A549 (cell line): ENCODE results near the gene OR4F15. TPM values are rescaled to one million over a fixed set of nuclear protein-coding genes. Genes with fewer than 3 reads are reported as not detected.
"Not testable (repeated sequence)": the region's sequence is repeated elsewhere in the genome, so short reads cannot be mapped to it uniquely, and the experiment has no call there.

ENCODE experiments used
- ATAC-seq, 2 experiments: fragments of 200-7000 bp in 1 of 2; fragments of >200 bp in 1 of 2; cut with Nextera tagmentation in 1 of 2; cut with Tn5 transposase in 1 of 2; 3 replicates each; pipeline versions ENCODE4 v1.8.0 to v1.9.1; 2018 to 2020; ENCODE audit warnings: mild to moderate bottlenecking in 1 of 2, moderate library complexity in 1 of 2
- CTCF ChIA-PET: fragments of 300-600 bp; sonication (Branson Sonifier 250); formaldehyde crosslinking; extraction: SDS; loops from one replicate; lab custom pipeline; 2021; ENCODE audit warnings: antibody characterized with exemption, inconsistent platforms; lab: Yijun Ruan, JAX
- POLR2A ChIA-PET: fragments of 350-600 bp; formaldehyde crosslinking; extraction: SDS; loops from one replicate; lab custom pipeline; 2021; ENCODE audit warnings: antibody characterized with exemption, inconsistent platforms; lab: Yijun Ruan, JAX
- DNase-seq, 2 experiments: peaks; one replicate each; pipeline versions ENCODE4 v3.0.0 to v3.0.0-alpha.2; 2011 to 2016; ENCODE audit warnings: low read depth in 1 of 2, low spot score in 1 of 2
- FAIRE-seq: peaks from 2 replicates; lab custom pipeline; 2011; peaks lifted over from hg19 to GRCh38; lab: Jason Lieb, UNC
- H3K27ac ChIP-seq, 2 experiments: fragments of >200 bp; sonication (Bioruptor Twin); formaldehyde crosslinking; 3 replicates each; pipeline ENCODE4 v1.5.1; 2016 to 2017
- H3K4me1 ChIP-seq: fragments of >200 bp; sonication (Bioruptor Twin); formaldehyde crosslinking; 3 replicates; pipeline ENCODE4 v1.6.1; 2016
- H3K4me2 ChIP-seq: fragments of >200 bp; sonication (Bioruptor Twin); formaldehyde crosslinking; 3 replicates; pipeline ENCODE4 v1.6.1; 2016
- H3K4me3 ChIP-seq: fragments of >200 bp; sonication (Bioruptor Twin); formaldehyde crosslinking; 3 replicates; pipeline ENCODE4 v1.5.1; 2016
- H3K9me3 ChIP-seq: fragments of >200 bp; sonication (Bioruptor Twin); formaldehyde crosslinking; 3 replicates; pipeline ENCODE4 v1.6.1; 2016
- BHLHE40 ChIP-seq: IDR thresholded peaks from 2 replicates; pipeline ENCODE4 v1.6.1; 2012; ENCODE audit warnings: low read depth, low read length, inconsistent platforms
- CBX2 ChIP-seq: fragments of 200-600 bp; sonication (generic); IDR thresholded peaks from 2 replicates; pipeline ENCODE4 v1.6.1; 2016; ENCODE audit warnings: low read depth, mild to moderate bottlenecking, borderline replicate concordance
- CHD4 ChIP-seq: fragments of 200-600 bp; sonication (generic); IDR thresholded peaks from 2 replicates; pipeline ENCODE4 v1.6.1; 2016; ENCODE audit warnings: antibody characterized with exemption, mild to moderate bottlenecking, borderline replicate concordance
- EHMT2 ChIP-seq: fragments of 200-600 bp; sonication (generic); IDR thresholded peaks from 2 replicates; pipeline ENCODE4 v1.6.1; 2016; ENCODE audit warnings: antibody characterized with exemption, low read depth, mild to moderate bottlenecking, moderate library complexity
- EP300 ChIP-seq, 2 experiments: fragments of >200 bp; sonication (Bioruptor Twin); formaldehyde crosslinking; IDR thresholded peaks; 2 replicates in 1 of 2; 3 replicates in 1 of 2; pipeline ENCODE4 v1.6.1; 2016 to 2017
- FOSB ChIP-seq: fragments of 250-450 bp; sonication (Bioruptor Pico); IDR thresholded peaks from 2 replicates; pipeline ENCODE4 v1.5.0; 2020; ENCODE audit warnings: mild to moderate bottlenecking, moderate library complexity
- GATA3 ChIP-seq: IDR thresholded peaks from 2 replicates; pipeline ENCODE4 v1.6.1; 2012; ENCODE audit warnings: borderline replicate concordance
- HDAC2 ChIP-seq: fragments of 200-600 bp; sonication (generic); IDR thresholded peaks from 2 replicates; pipeline ENCODE4 v1.6.1; 2016
- HOXA7 ChIP-seq: fragments of 250-450 bp; sonication (Bioruptor Pico); IDR thresholded peaks from 2 replicates; pipeline ENCODE4 v1.5.0; 2020; ENCODE audit warnings: mild to moderate bottlenecking, moderate library complexity
- JUNB ChIP-seq: fragments of >200 bp; sonication (Bioruptor Twin); formaldehyde crosslinking; IDR thresholded peaks from 2 replicates; pipeline ENCODE4 v1.6.1; 2016
- KDM5A ChIP-seq: fragments of 200-600 bp; sonication (generic); IDR thresholded peaks from 2 replicates; pipeline ENCODE4 v1.6.1; 2016; ENCODE audit warnings: antibody characterized with exemption, mild to moderate bottlenecking
- MYC ChIP-seq: IDR thresholded peaks from 2 replicates; pipeline ENCODE4 v1.6.1; 2012; ENCODE audit warnings: mild to moderate bottlenecking, inconsistent platforms, low read length, improper control_type of control experiment, borderline replicate concordance
- NFE2L2 ChIP-seq: fragments of 150-350 bp; conservative IDR thresholded peaks from 2 replicates; pipeline ENCODE4 v1.6.1; 2014; ENCODE audit warnings: low read length
- NPAS2 ChIP-seq: fragments of 250-450 bp; sonication (Bioruptor Pico); IDR thresholded peaks from 2 replicates; pipeline ENCODE4 v1.8.0; 2022; ENCODE audit warnings: mild to moderate bottlenecking, moderate library complexity, borderline replicate concordance
- NR3C1 ChIP-seq: fragments of >200 bp; sonication (Bioruptor Twin); formaldehyde crosslinking; IDR thresholded peaks from 3 replicates; pipeline ENCODE4 v1.6.1; 2017
- PHF8 ChIP-seq: fragments of 200-600 bp; sonication (generic); IDR thresholded peaks from 2 replicates; pipeline ENCODE4 v1.6.1; 2016; ENCODE audit warnings: low read depth, mild to moderate bottlenecking, antibody characterized with exemption, moderate library complexity, borderline replicate concordance
- RAD21 ChIP-seq, 2 experiments: fragments of >200 bp in 1 of 2; sonication (Bioruptor Twin) in 1 of 2; formaldehyde crosslinking in 1 of 2; IDR thresholded peaks in 1 of 2; conservative IDR thresholded peaks in 1 of 2; 2 replicates in 1 of 2; 3 replicates in 1 of 2; pipeline ENCODE4 v1.6.1; 2012 to 2018; ENCODE audit warnings: inconsistent platforms in 1 of 2
- RARB ChIP-seq: fragments of 250-450 bp; sonication (Bioruptor Pico); IDR thresholded peaks from 2 replicates; pipeline ENCODE4 v1.8.0; 2021; ENCODE audit warnings: mild to moderate bottlenecking, moderate library complexity
- RCOR1 ChIP-seq: fragments of 150-350 bp; IDR thresholded peaks from 2 replicates; pipeline ENCODE4 v1.6.1; 2014; ENCODE audit warnings: antibody characterized with exemption, low read length, low read depth
- RNF2 ChIP-seq: fragments of 200-600 bp; sonication (generic); IDR thresholded peaks from 2 replicates; pipeline ENCODE4 v1.6.1; 2016; ENCODE audit warnings: low read depth, mild to moderate bottlenecking, antibody characterized with exemption, moderate library complexity, borderline replicate concordance
- SMC3 ChIP-seq: fragments of >200 bp; sonication (Bioruptor Twin); formaldehyde crosslinking; IDR thresholded peaks from 3 replicates; pipeline ENCODE4 v1.6.1; 2018; ENCODE audit warnings: inconsistent platforms
- SREBF2 ChIP-seq: fragments of 450-650 bp; IDR thresholded peaks from 2 replicates; pipeline ENCODE4 v1.6.1; 2014; ENCODE audit warnings: mild to moderate bottlenecking, moderate library complexity
- TFCP2L1 ChIP-seq: fragments of 250-450 bp; sonication (Bioruptor Pico); IDR thresholded peaks from 2 replicates; pipeline ENCODE4 v1.5.0; 2021; ENCODE audit warnings: mild to moderate bottlenecking
- TP53 ChIP-seq: fragments of 250-450 bp; sonication (Bioruptor Pico); IDR thresholded peaks from 2 replicates; pipeline ENCODE4 v1.5.0; 2021; ENCODE audit warnings: mild to moderate bottlenecking, moderate library complexity
- ZFP36 ChIP-seq: fragments of 450-650 bp; IDR thresholded peaks from 2 replicates; pipeline ENCODE4 v1.6.1; 2014; ENCODE audit warnings: borderline replicate concordance; ENCODE audit not compliant: partially characterized antibody
- ZNF302 ChIP-seq: fragments of 250-450 bp; sonication (Bioruptor Pico); IDR thresholded peaks from 2 replicates; pipeline ENCODE4 v1.9.0; 2021; ENCODE audit warnings: inconsistent platforms, mild to moderate bottlenecking, moderate library complexity
- WGBS: methylation state at CpG from one replicate; pipeline ENCODE4 v1.1.6; 2017; ENCODE audit errors: missing lambda C conversion rate; 5-methylcytosine and 5-hydroxymethylcytosine counted together
- polyA plus RNA-seq, 4 experiments: library from polyadenylated mRNA; depleted of rRNA in 3 of 4; stranded (reverse); fragments of >200 nt; fragmentation: RNase III in 1 of 4; extraction: RNeasy Plus Mini Kit Qiagen cat#74134 plus additional on column Dnase treatment in 1 of 4; gene quantifications; 2 replicates in 3 of 4; 3 replicates in 1 of 4; pipeline ENCODE4 v1.2.3, GENCODE V29; 2011 to 2017
- TF ChIP-seq, protein P1 (sequence below): fragments of 250-450 bp; sonication (Bioruptor Pico); IDR thresholded peaks from 2 replicates; pipeline ENCODE4 v1.5.0; 2020; ENCODE audit warnings: low read depth, mild to moderate bottlenecking, moderate library complexity
- TF ChIP-seq, protein P2 (sequence below): IDR thresholded peaks from 2 replicates; pipeline ENCODE4 v1.6.1; 2012; ENCODE audit warnings: low read depth, borderline replicate concordance

The OR4F15 gene
- polyA plus RNA-seq, 2 of the 4 experiments (the other 2 are of a cell fraction) = not detected

DNA sequence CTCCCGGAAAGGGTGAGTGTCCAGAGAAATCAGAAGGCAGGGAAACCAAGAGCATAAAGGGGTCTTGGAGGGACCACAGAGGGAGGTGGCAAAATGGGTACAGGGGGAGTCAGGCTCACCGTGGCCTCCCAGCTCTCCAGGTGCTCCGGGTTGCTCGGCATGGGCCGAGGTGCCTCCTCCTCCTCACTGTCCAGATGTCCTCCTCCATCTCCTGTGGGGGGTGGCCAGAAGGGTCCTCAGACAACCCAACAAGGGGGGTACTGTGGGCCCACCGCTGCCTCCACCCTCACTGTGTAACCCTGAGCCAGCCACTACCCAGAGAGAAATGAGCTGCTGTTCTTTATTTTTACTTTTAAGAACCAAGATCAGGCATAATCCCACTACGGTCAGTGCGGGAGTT is 39.1 kb upstream of the OR4F15 start:
- Histone ChIP-seq H3K9me3 (no peaks in the 10 kb centered on the region), H3K27ac (no peak overlapping the region), H3K4me2 (no peak overlapping the region)
- no peak for DNase-seq
- POLR2A ChIA-PET = no interaction called here
- FAIRE-seq = no peak
- TF ChIP-seq GATA3 (no peak), ZFP36 (no peak), HOXA7 (CRISPR knock-in tag) (no peak), CBX2 (no peak), NFE2L2 (no peak), RCOR1 (no peak), SREBF2 (no peak), RNF2 (no peak), HDAC2 (no peak)
- TF ChIP-seq, all 56 proteins: peak for 0
- no peak overlapping the region for H3K4me3 ChIP-seq
- CTCF ChIA-PET = no interaction called here
- no peak for ATAC-seq
- no peaks in the 10 kb centered on the region for H3K4me1 ChIP-seq
- WGBS = 32% methylated on average over 8 of the region's 8 CpGs

GRCh38 chr15:101773496-101774100 is 38.4 kb upstream of the OR4F15 start:
- Histone ChIP-seq H3K27ac (no peak overlapping the region), H3K4me1 (no peaks in the 10 kb centered on the region), H3K4me2 (no peak overlapping the region), H3K4me3 (no peak overlapping the region), H3K9me3 (no peaks in the 10 kb centered on the region)
- WGBS = 23% methylated on average over 7 of the region's 7 CpGs
- ATAC-seq (0 out of 6 replicates have a peak, but pooled peaks of 1 of the 2 experiments have one; percentile 13), FAIRE-seq (no peak), DNase-seq (peak in 1 of 2 experiments; percentile 18)
- CTCF ChIA-PET = interaction anchor here (1.0 kb wide), 1 partner anchor 59 kb away, joined by 3 read pairs; no protein-coding TSS in a partner anchor
- POLR2A ChIA-PET = no interaction called here
- no peak for TF ChIP-seq BHLHE40
- no peak for TF ChIP-seq JUNB
- TF ChIP-seq, protein P1, sequence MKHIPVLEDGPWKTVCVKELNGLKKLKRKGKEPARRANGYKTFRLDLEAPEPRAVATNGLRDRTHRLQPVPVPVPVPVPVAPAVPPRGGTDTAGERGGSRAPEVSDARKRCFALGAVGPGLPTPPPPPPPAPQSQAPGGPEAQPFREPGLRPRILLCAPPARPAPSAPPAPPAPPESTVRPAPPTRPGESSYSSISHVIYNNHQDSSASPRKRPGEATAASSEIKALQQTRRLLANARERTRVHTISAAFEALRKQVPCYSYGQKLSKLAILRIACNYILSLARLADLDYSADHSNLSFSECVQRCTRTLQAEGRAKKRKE (CRISPR knock-in tag) = no peak
- peak; percentile 38 to 61; a peak in 4 of 5 replicates for TF ChIP-seq RAD21 (conservative IDR thresholded peaks at IDR 0.05 in 1 of 2, IDR thresholded peaks at IDR 0.05 in 1 of 2)

DNA sequence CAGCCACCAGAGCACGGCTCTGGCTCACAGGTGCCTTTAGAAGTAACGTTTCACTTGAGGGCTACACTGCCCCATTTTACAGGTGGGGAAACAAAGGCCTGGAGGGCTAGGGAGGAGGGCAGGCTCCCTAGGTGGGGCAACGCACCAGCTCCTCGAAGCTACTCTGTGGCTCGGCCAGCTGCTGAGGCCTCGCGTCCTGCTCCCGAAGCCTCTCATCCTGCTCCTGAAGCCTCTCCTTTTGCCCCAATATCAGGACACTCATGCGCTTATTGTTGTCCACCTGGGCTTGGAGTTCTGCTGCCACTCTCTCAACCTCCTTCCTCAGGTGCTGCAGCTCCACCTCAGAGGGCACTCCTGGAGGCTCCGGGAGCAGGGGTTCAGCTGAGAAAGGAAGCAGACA is 36.9 kb upstream of the OR4F15 start:
- Histone ChIP-seq H3K27ac (no peak overlapping the region), H3K9me3 (no peaks in the 10 kb centered on the region), H3K4me1 (no peaks in the 10 kb centered on the region), H3K4me2 (no peak overlapping the region), H3K4me3 (no peak overlapping the region)
- CTCF ChIA-PET = interaction anchor here (0.7 kb wide), 1 partner anchor 1188 kb away, joined by 3 read pairs; no protein-coding TSS in a partner anchor
- WGBS = 45% methylated on average over 10 of the region's 10 CpGs
- POLR2A ChIA-PET = no interaction called here
- ATAC-seq = no peak
- no peak for FAIRE-seq
- DNase-seq = no peak
- TF ChIP-seq CHD4 (no peak), KDM5A (no peak), SMC3 (no peak), NR3C1 (no peak), RARB (CRISPR knock-in tag) (no peak), HDAC2 (no peak), TFCP2L1 (CRISPR knock-in tag) (no peak), BHLHE40 (no peak), NPAS2 (CRISPR knock-in tag) (no peak), MYC (no peak), SREBF2 (no peak), FOSB (CRISPR knock-in tag) (no peak), EP300 (IDR thresholded peaks at IDR 0.05) (no peak), TP53 (CRISPR knock-in tag) (no peak), PHF8 (no peak), EHMT2 (no peak), ZNF302 (CRISPR knock-in tag) (no peak)
- TF ChIP-seq, protein P2, sequence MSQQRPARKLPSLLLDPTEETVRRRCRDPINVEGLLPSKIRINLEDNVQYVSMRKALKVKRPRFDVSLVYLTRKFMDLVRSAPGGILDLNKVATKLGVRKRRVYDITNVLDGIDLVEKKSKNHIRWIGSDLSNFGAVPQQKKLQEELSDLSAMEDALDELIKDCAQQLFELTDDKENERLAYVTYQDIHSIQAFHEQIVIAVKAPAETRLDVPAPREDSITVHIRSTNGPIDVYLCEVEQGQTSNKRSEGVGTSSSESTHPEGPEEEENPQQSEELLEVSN = no peak

- FAIRE-seq, ATAC-seq: not testable (repeated sequence)
Measured at GRCh38 chr15:101778576-101778975, 33.4 kb upstream of the OR4F15 start.

DNA sequence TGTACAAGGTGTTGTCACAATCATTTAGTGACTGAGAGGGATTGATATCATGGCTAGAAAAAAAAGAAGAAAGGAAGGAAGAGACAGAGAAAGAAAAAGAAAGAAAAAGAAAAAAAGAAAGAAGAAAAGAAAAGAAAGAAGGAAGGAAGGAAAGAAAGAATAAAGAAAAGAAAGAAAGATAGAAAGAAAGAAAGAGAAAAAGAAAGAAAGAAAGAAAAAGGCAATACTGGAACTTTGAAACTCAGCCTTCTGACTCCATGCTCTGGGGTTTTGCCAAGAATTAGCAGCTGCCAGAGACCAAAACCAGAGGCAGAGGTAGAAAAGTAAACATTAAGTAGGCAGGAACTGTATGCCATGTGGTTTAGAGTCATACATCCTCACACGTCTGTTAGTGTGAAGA is 31.8 kb upstream of the OR4F15 start:
- DNase-seq, FAIRE-seq, H3K4me3 ChIP-seq, ATAC-seq, H3K27ac ChIP-seq, H3K9me3 ChIP-seq, H3K4me2 ChIP-seq, H3K4me1 ChIP-seq, CTCF ChIA-PET, POLR2A ChIA-PET: not testable (repeated sequence)
- WGBS = 0% methylated on average over 1 of the region's 1 CpG

More at GRCh38 chr15:101778576-101778975, 33.4 kb upstream of the OR4F15 start:
- POLR2A ChIA-PET, DNase-seq, H3K4me2 ChIP-seq, H3K4me3 ChIP-seq, H3K27ac ChIP-seq, CTCF ChIA-PET, H3K9me3 ChIP-seq, H3K4me1 ChIP-seq: not testable (repeated sequence)
- WGBS = 16% methylated on average over 10 of the region's 10 CpGs
